IPS-18c (cell line): ENCODE results near the gene DCP1B.

Experiments
- H3K4me3 ChIP-seq: 2 replicates; pipeline ENCODE4 v1.7.0; 2013; ENCODE audit warnings: low read depth, mild to moderate bottlenecking, low read length, moderate library complexity; ENCODE audit not compliant: insufficient read depth
- H3K9me3 ChIP-seq: one replicate; pipeline ENCODE4 v1.6.1; 2013; ENCODE audit warnings: mild to moderate bottlenecking, low read length, moderate library complexity; ENCODE audit not compliant: control insufficient read depth, insufficient read depth

Gene DCP1B

GRCh38 chr12:1896964-1897363 lies 107.3 kb downstream of the DCP1B start:
- Histone ChIP-seq H3K9me3 (no peaks in the 10 kb centered on the region), H3K4me3 (no peak overlapping the region)
